ENCODE results near the gene NUCB2.
"Not testable (repeated sequence)": the region's sequence is repeated elsewhere in the genome, so short reads cannot be mapped to it uniquely, and the experiment has no call there.

Gene NUCB2

DNA sequence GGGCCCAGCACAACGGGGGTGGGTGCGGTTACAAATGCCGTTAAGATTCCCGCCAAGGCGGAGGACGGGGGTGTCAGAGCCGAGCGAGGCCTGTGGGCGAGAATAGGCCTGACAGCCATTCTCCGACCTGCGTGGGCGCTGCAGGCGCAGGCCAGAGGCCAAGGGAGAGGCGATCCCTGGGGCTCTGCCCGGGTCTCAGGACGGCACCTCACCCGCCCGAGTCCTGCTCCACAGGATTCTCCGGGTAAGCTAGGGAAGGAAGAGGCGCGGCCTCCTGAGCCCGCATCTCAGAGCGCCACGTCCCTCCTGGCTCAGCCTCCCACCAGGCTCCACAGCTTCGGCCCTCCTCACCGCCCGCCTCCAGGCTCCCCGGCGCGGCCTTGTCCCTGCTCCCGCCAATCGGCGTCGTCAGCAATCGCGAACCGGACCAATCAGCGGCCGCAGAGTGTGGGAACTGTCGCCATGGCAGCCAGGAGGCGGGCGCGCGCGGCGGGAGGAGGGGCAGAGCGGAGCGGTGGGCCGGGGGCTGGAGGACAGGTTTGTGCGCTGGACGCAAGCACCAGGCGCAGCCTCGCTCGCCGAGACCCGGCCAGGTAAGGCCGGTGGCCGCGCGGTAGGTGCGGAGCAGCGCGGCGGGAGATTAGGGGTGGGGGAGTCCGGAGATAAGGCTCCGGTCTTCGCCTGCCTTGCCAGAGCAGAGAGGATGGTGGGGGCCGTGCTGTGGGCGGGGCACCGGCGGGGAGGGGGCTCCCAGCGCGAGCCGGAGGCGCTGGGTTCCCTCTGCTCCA, at the start of gene NUCB2:
Gene NUCB2 (plus strand): TSS at position 504 of the 788 bp plus-strand sequence. CDS start 18,585 bp downstream, outside the sequence.
- peak; percentile 95 for DNase-seq

DNA sequence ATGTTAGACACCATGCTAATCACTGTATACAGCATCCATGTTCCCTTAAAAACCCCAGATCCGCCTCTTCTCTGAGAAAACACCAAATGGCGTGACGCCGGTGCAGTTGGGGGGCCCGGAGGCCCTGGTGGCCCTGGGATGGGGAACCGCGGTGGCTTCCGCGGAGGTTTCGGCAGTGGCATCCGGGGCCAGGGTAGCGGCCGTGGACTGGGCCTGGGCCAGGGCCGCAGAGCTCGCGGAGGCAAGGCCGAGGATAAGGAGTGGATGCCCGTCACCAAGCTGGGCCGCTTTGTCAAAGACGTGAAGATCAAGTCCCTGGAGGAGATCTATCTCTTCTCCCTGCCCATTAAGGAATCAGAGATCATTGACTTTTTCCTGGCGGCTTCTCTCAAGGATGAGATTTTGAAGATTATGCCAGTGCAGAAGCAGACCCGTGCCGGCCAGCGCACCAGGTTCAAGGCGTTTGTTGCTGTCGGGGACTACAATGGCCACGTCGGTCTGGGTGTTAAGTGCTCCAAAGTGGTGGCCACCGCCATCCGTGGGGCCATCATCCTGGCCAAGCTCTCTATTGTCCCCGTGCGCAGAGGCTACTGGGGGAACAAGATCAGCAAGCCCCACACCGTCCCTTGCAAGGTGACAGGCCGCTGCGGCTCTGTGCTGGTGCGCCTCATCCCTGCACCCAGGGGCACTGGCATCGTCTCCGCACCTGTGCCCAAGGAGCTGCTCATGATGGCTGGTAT, 48.2 kb upstream of the NUCB2 start:
- not testable (repeated sequence) for DNase-seq

DNA sequence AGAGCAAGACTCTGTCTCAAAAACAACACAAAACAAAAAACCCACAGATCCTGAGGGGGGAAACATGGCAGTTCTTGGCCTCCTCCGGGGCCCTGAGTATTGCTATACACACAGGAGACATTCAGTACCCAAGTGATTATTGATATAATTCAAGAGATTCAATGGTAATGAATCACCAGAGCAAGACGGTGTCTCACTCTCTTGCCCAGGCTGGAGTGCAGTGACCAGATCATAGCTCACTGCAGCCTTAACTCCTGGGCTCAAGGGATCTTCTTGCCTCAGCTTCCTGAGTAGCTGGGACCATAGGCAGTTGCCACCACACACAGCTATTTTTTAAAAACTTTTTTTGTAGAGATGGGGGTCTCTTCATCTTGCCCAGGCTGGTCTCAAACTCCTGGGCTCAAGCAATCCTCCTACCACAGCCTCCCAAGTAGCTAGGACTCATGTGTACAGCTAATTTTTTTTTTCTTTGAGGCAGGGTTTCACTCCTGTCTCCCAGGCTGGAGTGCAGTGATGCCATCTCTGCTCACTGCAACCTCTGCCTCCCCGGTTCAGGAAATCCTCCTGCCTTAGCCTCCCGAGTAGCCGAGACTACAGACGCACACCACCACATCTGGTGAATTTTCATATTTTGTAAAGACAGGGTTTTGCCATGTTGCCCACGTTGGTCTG, 46.9 kb upstream of the NUCB2 start:
- no peak for DNase-seq

DNA sequence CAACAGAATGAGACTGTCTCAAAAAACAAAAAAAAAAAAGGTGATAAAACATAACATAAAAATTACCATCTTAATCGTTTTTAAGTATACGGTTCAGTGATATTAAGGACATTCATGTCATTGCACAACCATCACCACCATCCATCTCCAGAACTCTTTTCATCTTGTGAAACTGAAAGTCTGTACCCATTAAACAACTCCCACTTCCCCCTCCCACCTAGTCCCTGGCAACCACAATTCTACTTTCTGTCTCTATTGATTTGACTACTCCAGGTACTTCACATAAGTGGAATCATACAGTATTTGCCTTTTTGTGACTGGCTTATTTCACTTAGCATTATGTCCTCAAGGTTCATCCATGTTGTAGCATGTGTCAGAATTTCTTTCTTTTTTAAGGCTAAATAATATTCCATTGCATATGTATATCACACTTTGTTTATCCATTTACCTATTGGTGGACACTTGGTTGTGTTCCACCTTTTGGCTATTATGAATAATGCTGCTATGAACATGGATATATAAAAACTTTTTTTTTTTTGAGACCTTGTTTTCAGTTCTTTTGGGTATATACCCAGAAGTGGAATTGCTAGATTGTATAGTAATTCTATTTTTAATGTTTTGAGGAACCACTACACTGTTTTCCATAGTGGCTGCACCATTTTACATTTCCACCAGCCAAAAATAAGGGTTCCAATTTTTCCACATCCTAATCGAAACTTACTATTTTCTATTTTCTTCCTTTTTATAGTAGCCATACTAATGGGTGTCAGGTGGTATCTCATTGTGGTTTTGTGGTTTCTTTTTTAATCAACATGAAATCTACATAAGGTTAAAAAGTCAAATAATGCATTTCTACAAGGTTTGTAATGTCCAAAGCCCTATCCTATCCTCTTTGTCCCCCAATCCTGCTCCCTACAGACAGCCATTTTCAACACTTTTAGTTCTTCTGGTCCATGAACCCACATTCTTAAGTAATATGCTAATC, 45.4 kb upstream of the NUCB2 start:
- DNase-seq = no peak

DNA sequence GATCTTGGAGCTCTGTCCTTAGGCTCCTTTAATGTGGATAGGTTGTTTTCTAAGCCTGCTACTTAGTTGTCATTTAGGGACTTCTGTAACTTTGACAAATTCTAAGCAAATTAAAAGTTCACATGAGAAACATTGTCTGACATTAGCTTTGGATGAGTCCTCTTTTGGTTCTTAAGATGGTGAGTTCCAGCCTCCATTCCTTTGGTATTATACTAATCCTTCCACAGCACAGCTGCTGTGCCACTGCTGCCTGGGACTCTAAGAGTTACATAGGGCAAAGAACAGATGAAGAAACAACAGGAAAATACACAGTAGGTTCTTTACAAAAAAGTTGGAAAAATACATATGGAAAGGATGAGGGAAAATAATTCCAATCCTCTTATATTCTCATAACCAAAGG, 43.4 kb upstream of the NUCB2 start:
- DNase-seq = no peak

DNA sequence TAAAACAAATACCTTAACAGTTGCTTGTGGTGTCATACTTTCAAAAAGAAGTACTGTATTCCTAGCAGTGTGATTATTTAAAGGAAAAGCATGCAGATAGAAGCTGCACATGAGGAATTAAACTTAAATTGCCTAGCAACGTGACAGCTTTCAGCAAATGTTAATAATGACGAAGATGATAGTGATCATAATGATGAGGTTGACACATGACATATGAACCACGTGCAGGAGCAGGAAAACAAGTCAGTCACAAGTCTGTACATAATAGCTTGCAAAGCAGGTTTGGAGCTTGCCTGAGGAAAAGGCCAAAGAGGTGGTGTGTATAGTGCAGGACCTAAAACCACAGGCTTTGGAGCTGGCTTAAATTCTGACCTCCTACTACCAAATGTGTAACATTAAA, 38.2 kb upstream of the NUCB2 start:
- no peak for DNase-seq

DNA sequence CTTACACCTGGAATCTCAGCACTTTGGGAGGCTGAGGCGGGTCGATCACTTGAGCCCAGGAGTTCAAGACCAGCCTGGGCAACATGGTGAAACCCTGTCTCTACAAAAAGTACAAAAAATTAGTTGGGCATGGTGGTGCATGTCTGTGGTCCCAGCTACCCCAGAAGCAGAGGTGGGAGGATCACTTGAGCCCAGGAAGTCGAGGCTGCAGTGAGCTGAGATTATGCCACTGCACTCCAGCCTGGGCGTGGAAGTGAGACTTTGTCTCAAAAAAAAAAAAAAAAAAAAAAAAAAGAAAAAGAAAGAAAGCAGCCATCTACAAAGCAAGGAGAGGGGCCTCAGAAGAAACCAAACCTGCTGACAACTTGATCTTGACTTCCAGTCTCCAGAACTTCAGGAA, 36.6 kb upstream of the NUCB2 start:
- not testable (repeated sequence) for DNase-seq

DNA sequence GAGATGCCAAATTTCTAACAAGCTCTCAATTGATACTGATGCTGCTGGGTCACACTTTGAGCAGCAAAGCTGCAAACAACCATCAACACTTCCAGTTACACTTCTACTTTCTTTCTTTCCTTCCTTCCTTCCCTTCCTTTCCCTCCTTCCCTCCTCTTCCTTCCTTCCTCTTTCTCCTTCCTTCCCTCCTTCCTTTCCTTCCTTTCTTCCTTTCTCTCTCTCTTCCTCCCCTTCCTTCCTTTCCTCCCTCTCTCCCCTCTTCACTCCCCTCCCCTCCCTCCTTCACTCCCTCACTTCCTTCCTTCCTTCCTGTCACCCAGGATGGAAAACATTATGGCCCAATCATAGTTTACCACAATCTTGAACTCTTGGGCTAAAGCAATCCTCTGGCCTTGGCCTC, 35.8 kb upstream of the NUCB2 start:
- no peak for DNase-seq

DNA sequence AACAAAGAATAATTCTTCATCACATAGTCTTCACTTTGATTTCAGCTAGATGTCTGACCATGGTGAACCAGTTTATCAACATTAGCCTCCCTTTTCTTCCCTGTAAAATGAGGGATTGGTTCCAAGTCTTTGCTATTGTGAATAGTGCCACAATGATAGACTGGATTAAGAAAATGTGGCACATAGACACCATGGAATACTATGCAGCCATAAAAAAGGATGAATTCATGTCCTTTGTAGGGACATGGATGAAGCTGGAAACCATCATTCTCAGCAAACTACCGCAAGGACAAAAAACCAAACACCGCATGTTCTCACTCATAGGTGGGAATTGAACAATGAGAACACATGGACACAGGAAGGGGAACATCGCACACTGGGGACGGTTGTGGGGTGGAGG, 33.6 kb upstream of the NUCB2 start:
- not testable (repeated sequence) for DNase-seq

DNA sequence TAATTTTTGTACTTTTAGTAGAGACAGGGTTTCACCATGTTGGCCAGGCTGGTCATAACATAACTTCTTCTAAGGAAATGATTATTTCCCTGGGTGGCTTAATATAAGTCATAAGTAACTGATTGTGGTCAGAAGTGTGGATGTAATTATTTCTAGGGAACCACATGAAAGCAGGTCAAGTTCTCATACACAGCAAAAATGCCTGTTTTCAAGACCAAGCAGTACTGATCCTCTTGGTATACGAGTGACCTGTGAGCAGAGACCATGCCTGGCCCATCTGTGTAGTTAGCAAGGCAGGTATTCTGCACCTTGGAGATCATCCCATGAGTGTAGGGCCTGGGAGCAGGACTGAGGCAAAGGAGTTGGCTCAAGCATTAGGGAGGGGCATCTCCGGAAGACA, 32.5 kb upstream of the NUCB2 start:
- DNase-seq = no peak

- DNase-seq = no peak
Measured at GRCh38 chr11:17250561-17251350, 25.8 kb upstream of the NUCB2 start.

GRCh38 chr11:17252704-17253103, 23.8 kb upstream of the NUCB2 start:
- DNase-seq = no peak

GRCh38 chr11:17256512-17256911, 20.0 kb upstream of the NUCB2 start:
- no peak for DNase-seq

DNA sequence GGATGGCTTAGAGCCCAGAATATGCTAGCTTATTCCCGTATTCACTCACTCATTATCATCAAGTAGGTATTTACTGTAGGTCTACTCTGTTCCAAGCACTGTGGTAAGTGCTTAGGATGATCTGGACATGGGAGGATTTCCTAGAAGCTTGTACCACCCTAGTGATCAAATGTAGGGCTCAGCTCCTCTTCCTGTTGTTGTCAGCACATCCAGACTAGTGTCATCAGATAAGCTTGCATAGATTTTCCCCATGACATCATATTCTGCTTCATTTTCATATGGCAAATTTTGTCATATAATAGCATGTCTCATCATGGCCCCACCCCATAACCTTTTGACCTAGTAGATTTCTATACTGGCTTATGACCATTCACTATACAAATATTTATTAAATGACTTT, 19.3 kb upstream of the NUCB2 start:
- no peak for DNase-seq

- DNase-seq = no peak
Measured at GRCh38 chr11:17258670-17259069, 17.9 kb upstream of the NUCB2 start.

GRCh38 chr11:17259519-17259918, 17.0 kb upstream of the NUCB2 start:
- no peak for DNase-seq

GRCh38 chr11:17260020-17260419, 16.5 kb upstream of the NUCB2 start:
- no peak for DNase-seq

- no peak for DNase-seq
Measured at GRCh38 chr11:17263769-17264168, 12.8 kb upstream of the NUCB2 start.

GRCh38 chr11:17266781-17267180, 9.8 kb upstream of the NUCB2 start:
- DNase-seq = no peak

DNA sequence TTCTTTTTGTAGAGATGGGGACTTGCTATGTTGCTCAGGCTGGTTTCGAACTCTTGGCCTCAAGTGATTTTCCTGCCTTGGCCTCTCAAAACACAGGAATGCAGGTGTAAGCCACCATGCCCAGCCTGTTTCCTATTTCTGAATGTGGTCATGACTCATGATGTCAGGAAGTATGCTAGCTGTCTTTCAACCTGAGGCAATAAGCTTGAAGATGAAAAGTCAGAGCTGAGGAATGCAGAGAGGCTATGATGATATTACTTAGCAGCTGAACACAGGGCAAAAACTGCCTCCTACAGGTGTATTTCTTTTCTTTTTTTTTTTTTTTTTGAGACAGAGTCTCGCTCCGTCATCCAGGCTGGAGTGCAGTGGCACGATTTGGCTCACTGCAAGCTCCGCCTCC, 9.0 kb upstream of the NUCB2 start:
- no peak for DNase-seq

- not testable (repeated sequence) for DNase-seq
Measured at GRCh38 chr11:17268500-17268899, 8.0 kb upstream of the NUCB2 start.

DNA sequence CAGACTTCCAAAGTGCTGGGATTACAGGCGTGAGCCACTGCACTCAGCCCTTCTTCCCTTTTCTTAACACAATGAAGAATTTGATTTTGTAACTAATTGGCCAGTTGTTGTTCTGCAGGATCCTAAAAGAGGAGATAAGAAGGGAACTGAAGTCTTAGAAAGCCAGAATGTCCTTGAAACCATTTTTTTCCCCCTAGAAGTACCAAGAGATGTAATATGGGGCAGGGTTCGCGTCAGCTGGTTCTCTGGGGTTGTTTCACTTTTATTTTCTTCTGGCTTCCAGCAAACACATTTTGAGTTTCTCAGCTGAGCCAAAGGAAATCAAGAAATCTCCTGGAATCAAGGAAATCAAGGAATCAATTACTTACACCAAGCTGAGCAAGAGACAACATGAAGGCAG, 7.6 kb upstream of the NUCB2 start:
- DNase-seq = no peak
